HG02884 (cell line): ENCODE results near the gene LGI4.

Experiments
- ATAC-seq: cut with Tn5 transposase; IDR thresholded peaks from one replicate; pipeline ENCODE4 v1.9.1; 2021; ENCODE audit warnings: mild to moderate bottlenecking, moderate library complexity; ENCODE audit not compliant: unreplicated experiment

The LGI4 gene

DNA sequence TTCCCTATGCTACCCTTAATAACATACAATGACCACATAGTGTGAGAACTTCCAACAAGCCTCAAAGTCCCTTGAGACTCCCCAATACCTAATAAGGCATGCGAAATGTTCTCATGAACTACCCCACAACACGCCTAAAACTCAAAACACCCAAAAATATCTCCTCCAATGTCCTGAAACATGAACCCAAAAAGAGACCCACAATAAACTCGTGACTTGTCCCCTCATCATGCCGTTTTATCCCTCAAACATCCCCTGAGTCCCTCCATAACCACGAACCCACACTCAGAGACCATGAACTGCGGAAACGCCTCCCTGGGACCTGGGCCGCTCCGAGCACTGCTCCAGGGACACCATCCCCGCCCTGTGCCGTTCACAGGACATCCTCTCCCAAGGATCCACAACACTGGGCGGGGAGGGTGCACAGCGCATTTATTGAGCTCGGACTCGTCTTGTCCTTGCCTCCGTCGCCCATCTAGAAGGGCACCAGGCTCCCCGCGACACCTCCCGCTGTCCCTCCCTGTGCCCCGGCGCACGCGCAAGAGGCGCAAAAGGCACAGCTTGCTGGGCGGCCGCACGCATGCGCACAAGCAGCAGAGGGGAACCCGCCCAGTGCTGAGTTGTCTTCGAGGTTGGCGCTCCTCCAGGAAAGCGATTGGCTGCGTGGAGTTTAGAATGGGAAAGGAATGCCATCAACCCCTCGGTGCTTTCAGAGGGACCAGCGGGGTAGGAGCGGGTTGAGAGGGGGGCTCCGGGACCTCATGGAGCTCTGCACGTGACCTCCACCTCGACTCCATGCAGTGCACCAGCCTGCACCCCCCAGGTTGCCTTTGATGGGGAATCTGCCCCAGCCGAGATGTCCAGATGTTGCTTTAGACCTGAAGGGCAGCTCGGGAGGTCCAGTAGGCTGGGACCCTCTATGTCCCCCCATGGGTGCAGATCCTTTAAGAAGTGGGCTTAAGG is 10.5 kb downstream of the LGI4 start:
- ATAC-seq: peak; percentile 66

DNA sequence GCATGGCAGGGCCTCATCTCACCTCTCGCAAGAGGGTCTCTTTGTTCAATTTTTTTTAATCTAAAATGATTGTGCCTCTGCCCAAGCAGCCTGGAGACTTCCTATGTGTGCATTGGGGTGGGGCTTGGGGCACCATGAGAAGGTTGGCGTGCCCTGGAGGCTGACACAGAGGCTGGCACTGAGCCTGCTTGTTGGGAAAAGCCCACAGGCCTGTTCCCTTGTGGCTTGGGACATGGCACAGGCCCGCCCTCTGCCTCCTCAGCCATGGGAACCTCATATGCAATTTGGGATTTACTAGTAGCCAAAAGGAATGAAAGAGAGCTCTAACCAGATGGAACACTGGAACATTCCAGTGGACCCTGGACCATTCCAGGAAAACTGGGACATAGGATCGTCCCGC is 11.3 kb downstream of the LGI4 start:
- no peak for ATAC-seq

DNA sequence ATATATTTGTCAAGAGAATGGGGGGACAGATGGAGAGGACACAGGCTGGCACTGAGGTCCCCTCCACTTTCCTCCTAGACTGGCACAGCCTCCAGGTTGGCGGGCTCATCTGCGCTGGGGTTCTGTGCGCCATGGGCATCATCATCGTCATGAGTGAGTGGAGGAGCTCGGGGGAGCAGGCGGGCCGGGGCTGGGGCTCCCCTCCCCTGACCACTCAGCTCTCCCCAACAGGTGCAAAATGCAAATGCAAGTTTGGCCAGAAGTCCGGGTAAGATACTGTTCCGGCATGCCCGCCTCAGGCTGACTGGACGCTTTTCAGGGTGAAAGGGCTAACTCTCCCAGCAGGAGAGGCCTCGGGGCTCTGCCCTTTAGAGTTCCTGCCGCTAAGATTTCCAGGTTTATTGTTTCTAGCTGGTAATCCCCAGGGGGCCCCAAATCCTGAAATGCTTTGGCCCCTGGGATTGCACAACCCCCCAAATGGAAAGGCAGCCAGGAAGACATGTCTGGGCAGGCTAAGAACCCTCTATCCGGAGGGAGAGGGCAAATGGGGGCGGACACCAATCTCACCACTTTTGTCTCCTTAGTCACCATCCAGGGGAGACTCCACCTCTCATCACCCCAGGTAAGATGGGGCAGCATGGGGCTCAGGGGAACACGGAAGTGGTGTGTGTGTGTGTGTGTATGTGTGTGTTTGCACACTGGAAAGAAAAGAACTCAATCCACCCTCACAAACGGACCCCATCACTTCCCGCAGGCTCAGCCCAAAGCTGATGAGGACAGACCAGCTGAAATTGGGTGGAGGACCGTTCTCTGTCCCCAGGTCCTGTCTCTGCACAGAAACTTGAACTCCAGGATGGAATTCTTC is 11.9 kb downstream of the LGI4 start:
- no peak for ATAC-seq

DNA sequence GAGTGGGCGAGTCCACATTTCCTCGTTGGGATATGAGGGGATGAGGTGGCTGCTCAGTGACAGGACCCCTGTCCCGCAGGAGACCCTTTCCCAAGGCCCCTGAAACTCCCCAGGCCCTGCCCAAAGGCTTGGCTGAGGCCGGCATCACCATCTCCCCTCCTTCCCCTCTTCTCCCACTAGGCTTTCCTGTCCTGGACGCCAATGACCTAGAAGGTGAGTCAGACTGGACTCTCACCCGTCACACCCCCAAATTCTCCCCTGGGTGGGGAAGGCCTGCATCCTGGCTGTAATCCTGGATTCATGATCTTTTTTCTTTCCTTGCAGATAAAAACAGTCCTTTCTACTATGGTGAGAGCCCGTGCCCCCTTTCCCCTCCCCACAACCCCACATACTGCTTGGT is 14.0 kb downstream of the LGI4 start:
- no peak for ATAC-seq

DNA sequence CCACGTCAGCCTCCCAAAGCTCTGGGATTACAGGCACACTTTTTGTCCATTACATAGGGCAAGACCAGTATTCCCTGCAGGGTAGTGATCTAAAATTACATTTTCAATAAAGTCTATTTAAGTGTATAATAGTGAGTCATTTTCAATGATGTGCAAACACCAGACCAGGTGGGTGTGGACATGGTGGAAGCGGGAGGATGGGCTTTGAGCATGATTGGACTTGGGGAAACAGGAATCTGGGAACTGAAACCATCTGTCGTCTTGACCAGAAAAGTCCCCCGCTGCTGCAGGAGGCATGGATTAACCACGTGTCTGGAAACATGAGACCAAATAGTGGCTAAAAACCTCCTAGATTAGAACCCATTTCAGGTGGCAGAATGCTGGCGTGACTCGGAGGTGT is 14.4 kb downstream of the LGI4 start:
- ATAC-seq: no peak

DNA sequence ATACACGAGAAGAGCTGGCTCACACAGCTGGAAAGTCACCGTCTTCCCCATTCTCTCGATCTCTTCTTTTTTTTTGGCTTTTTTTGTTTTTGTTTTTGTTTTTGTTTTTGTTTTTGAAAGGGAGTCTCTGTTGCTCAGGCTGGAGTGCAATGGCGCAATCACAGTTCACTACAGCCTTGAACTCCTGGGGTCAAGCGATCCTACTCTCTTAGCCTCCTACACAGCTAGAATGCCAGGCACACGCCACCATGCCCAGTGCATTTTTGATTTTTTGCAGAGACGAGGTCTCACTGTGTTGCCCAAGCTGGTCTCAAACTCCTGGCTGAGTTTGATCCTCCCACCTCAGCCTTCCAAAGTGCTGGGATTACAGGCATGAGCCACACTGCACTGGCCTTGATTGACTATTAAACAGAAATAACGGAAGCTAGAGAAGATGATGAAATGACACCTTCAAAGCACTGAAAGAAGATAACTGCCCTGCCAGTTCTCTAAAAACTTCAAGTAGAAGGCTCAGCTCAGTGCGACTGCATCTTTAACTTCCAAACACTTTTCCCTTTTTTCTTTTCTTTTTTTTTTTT is 15.2 kb downstream of the LGI4 start:
- no peak for ATAC-seq

DNA sequence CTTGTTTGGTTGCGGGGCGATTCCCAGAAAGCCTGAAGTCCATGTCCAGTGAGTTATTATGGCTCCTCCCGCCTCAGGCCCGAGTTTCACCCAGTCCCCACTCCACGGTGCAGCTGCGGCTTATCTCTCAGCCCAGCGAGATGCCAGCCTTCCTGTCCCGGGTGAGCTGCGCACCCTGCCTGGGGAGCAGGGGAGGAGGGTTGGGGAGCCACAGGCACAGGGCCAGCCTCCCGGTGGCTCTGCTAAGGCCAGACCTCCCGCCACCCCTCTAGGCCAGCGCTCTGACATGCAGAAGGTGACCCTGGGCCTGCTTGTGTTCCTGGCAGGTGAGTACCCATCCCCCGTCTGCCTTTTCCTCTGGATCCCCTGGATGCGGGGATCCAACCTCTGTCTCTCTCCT is 15.8 kb downstream of the LGI4 start:
- no peak for ATAC-seq

DNA sequence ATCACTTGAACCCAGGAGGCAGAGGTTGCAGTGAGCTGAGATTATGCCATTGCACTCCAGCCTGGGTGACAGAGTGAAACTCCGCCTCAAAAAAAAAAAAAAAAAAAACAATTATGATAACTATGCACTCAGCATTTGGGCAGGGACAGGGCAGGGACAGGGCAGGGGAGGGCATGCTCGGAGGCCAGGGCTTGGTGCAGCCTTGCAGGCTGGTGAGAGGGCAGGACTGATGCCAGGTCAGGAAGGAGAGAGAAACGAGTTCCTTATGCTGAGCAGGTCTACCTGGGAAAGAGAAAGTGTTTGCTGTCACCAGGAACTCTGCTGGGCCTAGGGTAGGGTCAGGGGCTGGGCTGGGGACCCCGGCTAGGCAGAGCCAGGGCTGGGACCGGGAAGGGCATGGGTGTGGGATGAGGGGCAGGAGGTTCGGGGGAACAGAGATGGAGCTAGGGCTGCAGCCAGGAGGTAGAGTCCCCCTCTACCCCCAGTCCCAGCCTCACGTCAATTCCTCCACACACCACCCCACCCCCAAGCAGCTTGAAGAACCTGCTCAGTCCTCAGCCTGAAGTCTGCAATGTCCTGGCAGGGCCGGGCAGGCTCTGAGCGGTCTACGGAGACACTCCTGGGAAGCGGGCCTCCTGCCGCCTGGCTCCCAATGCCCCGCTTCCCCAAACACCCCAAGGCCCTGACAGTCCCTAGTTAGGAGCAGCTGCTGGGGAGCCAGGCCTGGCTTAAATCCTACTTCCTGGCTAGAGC is 16.4 kb downstream of the LGI4 start:
- no peak for ATAC-seq

DNA sequence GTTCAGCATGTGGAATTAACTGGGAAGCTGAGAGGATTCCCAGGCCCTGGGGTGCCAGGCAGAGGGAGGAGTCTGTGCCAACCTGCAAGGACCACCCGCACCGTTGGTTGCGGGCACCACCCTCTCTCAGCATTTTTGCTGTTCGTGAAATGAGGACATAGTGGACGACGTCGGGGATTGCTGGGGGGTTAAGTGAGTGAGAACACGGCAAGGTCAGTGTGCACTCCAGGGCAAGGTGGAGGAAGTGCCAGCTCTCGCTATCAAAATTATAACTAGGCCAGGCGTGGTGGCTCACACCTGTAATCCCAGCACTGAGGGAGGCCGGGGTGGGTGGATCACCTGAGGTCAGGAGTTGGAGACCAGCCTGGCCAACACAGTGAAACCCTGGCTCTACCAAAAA is 17.1 kb downstream of the LGI4 start:
- ATAC-seq: no peak

DNA sequence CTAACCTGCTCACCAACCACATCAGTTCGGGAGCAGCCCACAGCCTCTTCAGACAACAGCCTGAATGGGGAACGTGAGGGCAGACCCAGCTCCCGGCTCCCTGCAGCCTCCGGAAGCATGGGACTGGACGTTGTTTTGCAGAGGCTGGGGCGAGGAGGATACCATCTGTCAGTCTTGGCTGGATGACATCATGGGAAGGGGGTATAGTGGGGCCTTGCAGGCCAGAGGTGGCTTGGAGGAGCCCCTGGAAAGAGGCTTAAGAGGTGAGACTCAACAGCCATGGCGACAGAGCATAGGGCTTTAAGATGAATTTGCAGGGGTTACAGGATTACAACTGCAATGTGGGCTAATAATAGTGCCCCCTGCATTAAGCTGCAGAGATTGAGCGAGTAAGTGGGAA is 17.7 kb downstream of the LGI4 start:
- no peak for ATAC-seq

DNA sequence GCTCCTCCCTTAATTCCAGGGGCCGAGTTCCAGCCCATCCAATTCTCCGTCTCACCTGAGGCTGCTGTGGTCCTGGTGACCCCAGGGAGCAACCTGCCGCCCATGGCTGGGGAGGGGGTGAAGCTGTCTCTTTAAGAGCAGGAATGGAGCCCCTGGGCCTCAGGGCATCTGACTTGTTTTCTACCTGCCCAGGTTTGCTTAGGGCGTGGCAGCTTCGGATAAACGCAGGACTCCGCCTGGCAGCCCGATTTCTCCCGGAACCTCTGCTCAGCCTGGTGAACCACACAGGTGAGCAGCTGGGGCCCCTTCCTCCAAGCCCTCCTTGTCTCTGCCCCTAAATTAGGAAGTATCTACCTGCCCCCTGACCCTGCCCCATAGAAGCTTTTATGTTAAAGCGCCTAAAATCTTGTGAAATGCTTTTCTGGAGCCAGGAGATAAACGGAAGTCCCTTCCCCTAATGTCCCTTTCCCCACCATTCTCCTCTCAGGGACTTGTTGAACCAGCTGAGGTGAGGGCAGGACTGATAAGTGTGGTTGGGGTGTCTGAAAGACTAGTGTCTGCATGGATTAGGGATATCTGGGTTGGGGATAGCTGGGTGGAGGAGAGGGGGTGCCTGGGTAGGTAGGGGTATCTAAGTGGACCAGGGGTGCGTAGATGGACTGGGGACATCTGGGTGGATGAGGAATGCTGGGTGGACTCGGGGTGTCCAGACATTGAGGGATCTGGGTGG is 18.6 kb downstream of the LGI4 start:
- ATAC-seq: no peak

DNA sequence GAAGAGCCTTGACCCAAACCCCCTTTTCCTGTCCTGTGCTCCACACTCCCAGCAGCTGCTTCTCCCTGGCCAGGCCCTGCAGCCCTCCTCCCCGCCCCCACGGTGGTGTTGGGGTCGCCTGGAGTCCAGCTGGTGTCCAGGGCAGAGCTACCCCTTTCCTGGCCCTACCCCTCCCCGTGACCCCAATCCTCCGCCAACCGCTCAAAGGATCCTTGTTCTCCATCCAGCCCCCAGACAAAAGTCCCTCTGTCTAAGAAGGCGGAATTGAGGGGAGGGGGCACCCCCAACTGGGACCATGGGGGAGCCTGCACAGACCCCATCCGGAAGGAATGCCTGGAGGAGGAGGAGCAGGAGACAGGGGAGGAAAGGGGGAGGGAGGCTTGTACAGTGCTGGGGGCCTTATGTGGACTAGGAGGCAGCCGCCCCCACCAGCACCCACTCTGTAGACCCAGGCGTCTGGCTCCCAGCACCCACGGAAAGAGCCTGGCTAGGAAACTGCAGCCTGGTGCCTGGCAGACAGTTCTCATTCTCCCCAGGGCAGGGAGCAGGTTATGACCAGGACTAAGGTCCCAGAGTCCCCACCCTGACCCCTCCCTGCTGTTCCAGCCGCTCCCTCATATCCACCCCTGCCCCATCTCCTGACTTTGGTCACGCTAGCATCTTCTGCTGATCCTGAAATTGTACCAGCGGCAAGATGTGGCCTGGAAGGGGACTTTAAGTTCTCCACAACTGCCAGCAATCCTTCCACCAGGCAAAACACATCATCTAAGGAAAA is 19.5 kb downstream of the LGI4 start, which contains the start of gene FXYD3:
Gene FXYD3 (plus strand): TSS at position 647 of the 775 bp plus-strand sequence. CDS start 3,554 bp downstream, outside the sequence.
- no peak for ATAC-seq

DNA sequence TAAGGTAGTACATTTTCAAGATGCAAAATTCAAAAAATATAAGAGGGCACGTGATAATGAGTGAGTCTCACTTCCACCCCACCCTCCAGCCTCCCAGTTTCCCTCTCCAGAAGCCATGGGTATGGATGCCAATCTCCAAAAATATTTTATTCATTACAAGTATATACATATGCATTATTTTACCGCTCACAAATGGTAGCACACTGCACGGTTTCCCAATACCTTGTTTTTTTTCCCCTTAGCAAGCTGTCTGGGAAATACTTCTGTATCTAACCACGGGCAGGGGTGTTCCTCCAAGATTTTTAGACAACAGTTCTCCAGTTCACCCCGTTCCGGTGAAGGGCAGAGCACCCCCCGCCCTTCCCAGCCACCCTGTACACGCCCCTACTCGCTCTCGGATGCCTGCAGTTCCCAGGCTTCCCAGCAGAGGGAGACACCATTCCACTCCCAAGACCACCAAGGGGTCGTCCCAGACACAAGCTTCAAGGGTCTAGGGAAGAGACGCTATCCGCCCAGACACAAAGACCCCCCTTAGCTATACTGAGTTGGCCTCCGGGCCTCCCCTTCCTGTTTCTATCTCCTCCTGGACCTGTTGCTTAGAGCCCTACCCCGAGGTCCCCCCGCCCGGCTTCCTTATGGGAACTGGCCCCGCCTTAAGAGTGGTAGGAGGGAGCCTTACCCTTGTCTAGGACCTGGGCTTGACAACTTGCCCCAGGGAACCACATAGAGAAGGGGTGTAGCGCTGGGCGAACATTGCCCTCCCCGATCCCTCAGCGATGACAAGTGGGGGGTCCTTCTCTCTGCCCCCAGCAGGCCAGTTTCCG is 20.3 kb downstream of the LGI4 start:
- no peak for ATAC-seq

DNA sequence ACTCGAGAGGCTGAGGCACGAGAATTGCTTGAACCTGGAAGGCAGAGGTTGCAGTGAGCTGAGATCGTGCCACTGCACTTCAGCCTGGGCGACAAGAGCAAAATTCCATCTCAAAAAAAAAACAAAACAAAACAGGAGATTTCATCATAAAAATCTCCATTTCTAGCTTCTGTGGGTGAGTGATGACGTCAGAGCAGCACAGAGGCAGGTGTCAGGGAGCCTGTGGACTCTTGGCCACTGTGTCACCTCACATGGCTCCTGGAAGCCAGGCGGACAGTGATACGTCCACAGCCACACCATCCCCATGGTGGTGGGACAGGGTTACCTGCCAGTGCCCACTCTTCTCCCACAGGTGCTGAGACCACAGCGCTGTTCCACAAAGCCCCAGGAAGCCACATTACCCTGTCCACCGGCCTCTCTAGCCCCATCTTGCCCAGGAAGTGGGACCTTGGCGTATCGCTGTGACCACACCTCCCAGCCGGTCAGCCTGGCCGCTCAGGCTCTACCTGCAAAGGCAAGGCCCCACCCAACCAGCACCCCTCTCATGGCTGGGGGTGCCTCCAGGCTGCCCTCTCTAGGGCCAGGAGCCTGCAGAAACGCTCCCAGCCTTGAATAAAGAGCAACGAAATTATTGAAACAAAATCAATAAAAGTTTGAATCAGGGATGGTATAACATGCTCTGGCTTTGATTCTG is 21.7 kb downstream of the LGI4 start:
- ATAC-seq: no peak

DNA sequence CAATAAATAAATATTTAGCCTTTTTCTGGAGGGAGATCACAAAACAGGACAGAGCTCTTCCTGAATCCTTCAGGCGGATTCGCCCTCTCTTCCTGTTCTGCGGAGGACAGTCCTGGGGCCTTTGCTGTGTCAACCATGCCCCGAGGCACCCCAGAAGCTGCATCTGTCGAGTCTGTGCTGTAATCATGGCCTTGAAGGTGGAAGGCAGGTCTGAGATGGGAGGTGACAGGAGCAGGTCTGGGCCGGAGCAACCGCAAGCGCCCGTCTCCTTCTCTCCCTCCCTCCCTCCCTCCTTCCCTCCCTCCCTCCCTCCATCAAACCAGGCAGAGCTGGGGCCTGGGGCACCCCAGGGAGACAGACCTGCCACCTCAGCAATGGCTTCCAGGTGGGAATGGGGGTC is 23.9 kb downstream of the LGI4 start:
- ATAC-seq: no peak

DNA sequence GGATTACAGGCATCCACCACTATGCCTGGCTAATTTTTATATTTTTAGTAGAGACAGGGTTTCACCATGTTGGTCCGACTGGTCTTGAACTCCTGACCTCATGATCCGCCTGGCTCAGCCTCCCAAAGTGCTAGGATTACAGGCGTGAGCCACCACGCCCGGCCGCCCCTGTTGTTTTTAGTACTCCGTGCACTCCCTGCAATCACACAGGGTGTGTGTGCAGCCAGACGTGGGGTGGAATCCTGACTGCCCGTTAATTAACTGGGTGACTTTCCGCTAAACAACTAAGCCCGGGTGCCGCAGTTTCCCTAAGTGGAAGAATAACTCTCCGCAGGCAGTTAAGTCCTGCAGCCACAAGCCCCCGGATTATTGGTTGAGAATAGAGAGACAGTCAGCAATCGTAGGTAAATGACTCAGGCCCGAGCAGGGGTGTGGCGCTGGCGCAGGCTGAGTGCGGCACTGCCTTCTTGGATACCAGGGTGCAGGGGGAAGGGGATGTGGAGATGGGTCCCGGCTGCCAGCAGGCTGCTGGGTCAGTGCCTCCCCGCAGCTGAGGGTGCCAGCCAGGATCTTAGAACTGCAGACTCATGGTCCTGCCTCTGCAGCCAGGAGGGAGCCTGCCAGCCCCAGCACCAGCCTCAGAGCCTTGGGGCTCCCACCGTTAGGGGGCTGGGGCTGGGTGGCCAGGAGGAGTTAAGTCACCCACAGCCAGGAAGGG is 25.3 kb downstream of the LGI4 start:
- no peak for ATAC-seq

DNA sequence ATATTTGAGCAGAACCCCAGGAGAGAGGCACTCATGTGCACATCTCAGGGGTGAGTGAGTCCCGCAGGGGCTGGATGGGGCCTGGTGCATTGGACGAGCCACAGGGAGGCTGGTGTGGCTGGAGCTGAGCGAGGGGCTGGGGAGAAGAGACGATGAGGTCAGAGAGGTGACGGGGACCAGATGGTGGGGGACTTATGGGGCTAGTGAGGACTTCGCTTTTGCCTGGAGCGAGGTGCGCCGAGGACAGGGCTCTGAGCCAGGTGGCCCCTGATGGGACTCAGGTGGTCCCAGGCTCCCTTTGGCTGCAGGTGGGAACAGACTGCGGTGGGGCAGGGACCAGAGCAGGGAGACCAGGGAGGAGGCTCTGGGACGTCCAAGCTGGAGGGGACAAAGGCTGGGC is 26.1 kb downstream of the LGI4 start:
- no peak for ATAC-seq
